BE2C (cell line): ENCODE measurements around the gene LZTS2.

ENCODE experiments used
- DNase-seq: peaks from one replicate; pipeline ENCODE4 v3.0.0-alpha.2; 2020
- H3K27me3 ChIP-seq: fragments of 250-450 bp; sonication (Bioruptor Pico); 2 replicates; pipeline ENCODE4 v1.5.1; 2020; ENCODE audit warnings: mild to moderate bottlenecking
- H3K36me3 ChIP-seq: fragments of 250-450 bp; sonication (Bioruptor Pico); 2 replicates; pipeline ENCODE4 v1.5.1; 2020; ENCODE audit warnings: mild to moderate bottlenecking
- H3K4me1 ChIP-seq: fragments of 250-450 bp; sonication (Bioruptor Pico); 2 replicates; pipeline ENCODE4 v1.5.1; 2020
- H3K4me3 ChIP-seq: 2 replicates; pipeline ENCODE4 v1.5.1; 2011; ENCODE audit warnings: low read depth, low read length
- H3K9me3 ChIP-seq: fragments of 250-450 bp; sonication (Bioruptor Pico); 2 replicates; pipeline ENCODE4 v1.5.1; 2020
- TF ChIP-seq, protein P1 (sequence below): IDR thresholded peaks from 2 replicates; pipeline ENCODE4 v1.5.1; 2012; ENCODE audit warnings: mild to moderate bottlenecking, low read depth, low read length

The LZTS2 gene

DNA sequence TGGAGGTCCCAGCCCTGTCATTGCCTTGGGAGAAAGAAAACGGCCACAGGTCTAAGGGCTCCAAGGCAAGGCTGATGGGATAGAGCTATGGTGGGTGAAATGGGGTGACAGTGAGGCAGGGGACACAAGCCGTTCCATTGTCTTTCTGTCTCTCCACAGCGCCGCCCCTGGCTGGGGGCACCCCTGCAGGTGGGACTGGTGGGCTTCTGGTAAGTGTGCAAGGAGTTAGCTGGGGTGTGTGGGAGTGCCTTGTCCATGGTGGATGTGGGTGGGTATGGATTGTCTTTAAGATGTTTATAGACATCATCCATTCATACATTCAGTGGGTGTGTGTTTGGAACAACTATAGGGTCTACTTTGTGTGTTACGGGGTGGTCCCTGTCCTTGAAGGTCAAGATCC is 38.9 kb downstream of the LZTS2 start:
- H3K27me3 ChIP-seq, result no peaks in the 10 kb centered on the region
- H3K9me3 ChIP-seq, result no peaks in the 10 kb centered on the region
- no peaks in the 10 kb centered on the region for H3K36me3 ChIP-seq
- H3K4me3 ChIP-seq, result no peak overlapping the region
- peaks cover 11% of the 10 kb centered on the region for H3K4me1 ChIP-seq
- DNase-seq, result no peak
- TF ChIP-seq, protein P1, sequence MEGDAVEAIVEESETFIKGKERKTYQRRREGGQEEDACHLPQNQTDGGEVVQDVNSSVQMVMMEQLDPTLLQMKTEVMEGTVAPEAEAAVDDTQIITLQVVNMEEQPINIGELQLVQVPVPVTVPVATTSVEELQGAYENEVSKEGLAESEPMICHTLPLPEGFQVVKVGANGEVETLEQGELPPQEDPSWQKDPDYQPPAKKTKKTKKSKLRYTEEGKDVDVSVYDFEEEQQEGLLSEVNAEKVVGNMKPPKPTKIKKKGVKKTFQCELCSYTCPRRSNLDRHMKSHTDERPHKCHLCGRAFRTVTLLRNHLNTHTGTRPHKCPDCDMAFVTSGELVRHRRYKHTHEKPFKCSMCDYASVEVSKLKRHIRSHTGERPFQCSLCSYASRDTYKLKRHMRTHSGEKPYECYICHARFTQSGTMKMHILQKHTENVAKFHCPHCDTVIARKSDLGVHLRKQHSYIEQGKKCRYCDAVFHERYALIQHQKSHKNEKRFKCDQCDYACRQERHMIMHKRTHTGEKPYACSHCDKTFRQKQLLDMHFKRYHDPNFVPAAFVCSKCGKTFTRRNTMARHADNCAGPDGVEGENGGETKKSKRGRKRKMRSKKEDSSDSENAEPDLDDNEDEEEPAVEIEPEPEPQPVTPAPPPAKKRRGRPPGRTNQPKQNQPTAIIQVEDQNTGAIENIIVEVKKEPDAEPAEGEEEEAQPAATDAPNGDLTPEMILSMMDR, result no peak

DNA sequence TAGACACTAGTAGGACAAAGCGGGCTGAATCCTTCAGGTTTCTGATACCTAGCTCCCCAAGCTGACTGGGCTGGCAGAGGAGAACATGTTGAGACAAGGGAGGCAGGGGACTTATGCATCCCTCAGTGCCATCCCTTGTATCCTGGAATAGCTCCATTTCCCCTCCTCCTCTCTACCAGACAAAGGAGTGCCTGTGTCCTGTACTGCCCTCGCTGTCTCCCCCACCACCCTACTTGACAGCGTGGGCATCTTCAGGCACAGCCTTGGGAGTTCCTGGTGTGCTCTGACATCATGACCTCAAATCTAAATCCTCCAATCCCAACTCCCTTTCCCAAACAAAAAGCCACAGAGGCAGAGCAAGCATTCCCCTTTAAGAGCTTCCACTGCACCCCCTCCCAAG is 40.5 kb downstream of the LZTS2 start:
- TF ChIP-seq, protein P1, result no peak
- Histone ChIP-seq H3K4me3 (no peak overlapping the region), H3K4me1 (peaks cover 11% of the 10 kb centered on the region), H3K9me3 (no peaks in the 10 kb centered on the region), H3K27me3 (no peaks in the 10 kb centered on the region), H3K36me3 (no peaks in the 10 kb centered on the region)
- no peak for DNase-seq

DNA sequence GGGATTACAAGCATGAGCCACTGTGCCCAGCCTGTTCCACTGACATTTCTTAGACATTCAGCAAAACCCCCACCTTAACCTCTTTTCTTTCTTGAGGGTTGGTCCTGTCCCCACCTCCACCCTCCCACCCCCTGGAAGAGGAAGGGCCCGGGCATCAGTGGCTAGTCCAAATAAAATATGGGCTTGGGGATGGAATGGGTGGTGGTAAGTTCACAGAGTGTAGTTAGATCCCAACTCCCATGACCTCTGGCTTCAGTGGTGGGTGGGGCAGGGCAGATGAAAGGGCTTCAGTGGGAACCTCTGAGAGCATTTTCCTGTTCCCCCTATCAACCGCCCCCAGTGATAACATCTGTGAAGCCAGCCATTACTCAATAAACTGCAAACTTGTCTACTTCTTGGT is 41.2 kb downstream of the LZTS2 start:
- H3K36me3 ChIP-seq, result no peaks in the 10 kb centered on the region
- H3K4me1 ChIP-seq, result peaks cover 11% of the 10 kb centered on the region
- H3K4me3 ChIP-seq, result no peak overlapping the region
- no peak for DNase-seq
- H3K27me3 ChIP-seq, result no peaks in the 10 kb centered on the region
- TF ChIP-seq, protein P1, result no peak
- H3K9me3 ChIP-seq, result no peaks in the 10 kb centered on the region

DNA sequence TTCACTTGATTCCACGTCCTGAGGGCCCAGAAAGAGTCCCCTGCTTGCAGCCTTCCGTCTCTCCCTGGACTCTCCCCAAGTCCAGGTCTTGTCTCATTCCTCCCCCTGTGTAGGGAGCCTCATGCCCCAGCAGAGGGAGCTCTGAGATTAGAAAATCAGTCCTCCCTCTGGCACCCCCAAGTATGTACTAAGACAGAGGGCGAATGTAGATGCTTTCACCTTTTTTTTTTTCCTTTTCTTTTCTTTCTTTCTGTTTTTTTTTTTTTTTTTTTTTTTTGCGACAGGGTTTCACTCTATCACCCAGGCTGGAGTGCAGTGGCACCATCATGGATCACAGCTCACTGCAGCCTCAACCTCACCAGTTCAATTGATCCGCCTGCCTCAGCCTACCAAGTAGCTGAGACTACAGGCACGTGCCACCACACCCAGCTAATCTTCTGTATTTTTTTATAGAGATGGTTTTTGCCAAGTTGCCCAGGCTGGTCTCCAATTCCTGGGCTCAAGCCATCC is 41.7 kb downstream of the LZTS2 start:
- H3K9me3 ChIP-seq, result no peaks in the 10 kb centered on the region
- H3K27me3 ChIP-seq, result no peaks in the 10 kb centered on the region
- H3K36me3 ChIP-seq, result no peaks in the 10 kb centered on the region
- H3K4me1 ChIP-seq, result peaks cover 11% of the 10 kb centered on the region
- no peak overlapping the region for H3K4me3 ChIP-seq
- TF ChIP-seq, protein P1, result peak; percentile 88
- peak; percentile 75 for DNase-seq

DNA sequence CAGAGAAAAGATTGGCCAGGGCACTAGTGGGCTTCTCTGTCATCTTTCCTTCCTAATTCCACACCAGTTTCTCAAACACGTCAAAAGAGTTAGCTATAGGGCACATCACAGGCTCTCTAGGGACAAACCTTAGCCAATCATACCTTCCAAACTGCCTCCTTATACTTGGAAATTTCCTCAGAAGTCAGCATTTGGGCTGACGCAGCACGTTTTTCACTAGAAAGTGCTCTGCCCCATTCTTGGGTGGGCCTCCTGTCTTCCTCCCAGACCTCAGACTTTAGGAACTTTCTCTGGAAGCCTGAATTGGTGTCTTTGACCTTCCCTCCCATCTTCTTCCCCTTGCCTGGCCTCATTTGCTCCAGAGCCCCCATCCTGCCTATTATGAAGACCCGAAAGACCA is 42.5 kb downstream of the LZTS2 start:
- DNase-seq, result no peak
- no peaks in the 10 kb centered on the region for H3K36me3 ChIP-seq
- TF ChIP-seq, protein P1, result no peak
- H3K9me3 ChIP-seq, result no peaks in the 10 kb centered on the region
- H3K4me3 ChIP-seq, result peak overlapping the region; percentile 70
- no peaks in the 10 kb centered on the region for H3K27me3 ChIP-seq
- peaks cover 18% of the 10 kb centered on the region for H3K4me1 ChIP-seq

DNA sequence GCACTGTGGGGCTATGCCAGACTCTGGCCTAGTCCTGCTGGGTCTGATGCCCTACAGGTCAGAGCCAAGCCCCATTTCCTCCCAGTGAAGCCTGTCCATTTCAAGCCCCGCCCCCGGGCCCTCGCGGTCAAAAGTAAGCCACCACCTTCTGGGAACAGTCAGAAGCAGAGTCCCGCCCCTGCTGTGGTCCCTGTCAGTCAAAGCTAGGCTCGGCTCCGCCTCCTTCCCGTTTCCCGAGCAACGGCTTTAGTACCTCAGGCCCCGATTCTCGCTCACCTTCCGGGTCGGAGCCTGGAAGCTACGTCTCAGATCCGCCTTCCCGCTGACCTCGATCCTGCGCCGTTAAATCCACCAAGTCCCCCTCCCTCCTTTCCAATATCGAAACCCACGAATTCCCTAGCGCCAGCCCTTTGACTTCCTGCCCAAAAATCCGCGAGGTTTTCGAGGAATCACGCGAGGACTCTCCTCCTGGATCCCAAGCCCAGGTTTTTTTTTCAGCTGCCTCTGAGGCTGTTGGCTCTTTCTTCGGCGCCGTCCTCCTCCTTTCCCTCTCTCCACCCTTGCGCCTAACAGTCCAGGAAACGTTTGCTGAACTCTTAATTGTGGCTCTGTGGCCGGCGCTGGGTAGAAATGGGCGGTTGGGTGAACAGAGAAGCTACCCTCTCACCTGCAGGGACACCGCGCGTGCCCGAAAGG is 43.2 kb downstream of the LZTS2 start:
- no peaks in the 10 kb centered on the region for H3K36me3 ChIP-seq
- no peaks in the 10 kb centered on the region for H3K9me3 ChIP-seq
- no peaks in the 10 kb centered on the region for H3K27me3 ChIP-seq
- peak overlapping the region; percentile 70 for H3K4me3 ChIP-seq
- H3K4me1 ChIP-seq, result peaks cover 18% of the 10 kb centered on the region
- TF ChIP-seq, protein P1, result no peak
- DNase-seq, result peak; percentile 95
